NCI-H146 treated with DMSO at 0.1 percent for 48 hours (cell line): Measurements from ENCODE around the gene ORAI3.

Source experiments
- DNase-seq: peaks from one replicate; lab custom pipeline; 2025; ENCODE audit not compliant: unreplicated experiment; lab: John Stamatoyannopoulos, UW

ORAI3 gene

GRCh38 chr16:30966033-30966619, 17.3 kb downstream of the ORAI3 start:
- no peak for DNase-seq

GRCh38 chr16:30967795-30968194, 18.9 kb downstream of the ORAI3 start:
- no peak for DNase-seq

- DNase-seq, result no peak
Measured at GRCh38 chr16:30969246-30969842, 20.5 kb downstream of the ORAI3 start.

DNA sequence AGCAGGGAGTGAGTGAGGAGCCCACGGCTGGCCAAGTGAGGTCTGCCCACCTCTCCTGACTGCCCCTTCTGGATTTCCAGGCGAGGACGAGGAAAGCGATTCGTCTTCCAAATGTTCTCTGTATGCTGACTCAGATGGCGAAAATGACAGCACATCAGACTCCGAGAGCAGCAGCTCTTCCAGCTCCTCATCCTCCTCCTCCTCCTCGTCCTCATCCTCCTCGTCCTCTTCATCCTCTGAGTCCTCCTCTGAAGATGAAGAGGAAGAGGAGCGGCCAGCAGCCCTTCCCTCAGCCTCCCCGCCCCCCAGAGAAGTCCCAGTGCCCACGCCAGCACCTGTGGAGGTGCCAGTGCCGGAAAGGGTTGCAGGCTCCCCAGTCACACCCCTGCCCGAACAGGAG, 22.4 kb downstream of the ORAI3 start:
- no peak for DNase-seq

GRCh38 chr16:30972872-30973271, 24.0 kb downstream of the ORAI3 start:
- DNase-seq, result no peak

- no peak for DNase-seq
Measured at GRCh38 chr16:30974348-30974747, 25.5 kb downstream of the ORAI3 start.

- no peak for DNase-seq
Measured at GRCh38 chr16:30976486-30976885, 27.6 kb downstream of the ORAI3 start.

- no peak for DNase-seq
Measured at GRCh38 chr16:30977502-30977901, 28.6 kb downstream of the ORAI3 start.

DNA sequence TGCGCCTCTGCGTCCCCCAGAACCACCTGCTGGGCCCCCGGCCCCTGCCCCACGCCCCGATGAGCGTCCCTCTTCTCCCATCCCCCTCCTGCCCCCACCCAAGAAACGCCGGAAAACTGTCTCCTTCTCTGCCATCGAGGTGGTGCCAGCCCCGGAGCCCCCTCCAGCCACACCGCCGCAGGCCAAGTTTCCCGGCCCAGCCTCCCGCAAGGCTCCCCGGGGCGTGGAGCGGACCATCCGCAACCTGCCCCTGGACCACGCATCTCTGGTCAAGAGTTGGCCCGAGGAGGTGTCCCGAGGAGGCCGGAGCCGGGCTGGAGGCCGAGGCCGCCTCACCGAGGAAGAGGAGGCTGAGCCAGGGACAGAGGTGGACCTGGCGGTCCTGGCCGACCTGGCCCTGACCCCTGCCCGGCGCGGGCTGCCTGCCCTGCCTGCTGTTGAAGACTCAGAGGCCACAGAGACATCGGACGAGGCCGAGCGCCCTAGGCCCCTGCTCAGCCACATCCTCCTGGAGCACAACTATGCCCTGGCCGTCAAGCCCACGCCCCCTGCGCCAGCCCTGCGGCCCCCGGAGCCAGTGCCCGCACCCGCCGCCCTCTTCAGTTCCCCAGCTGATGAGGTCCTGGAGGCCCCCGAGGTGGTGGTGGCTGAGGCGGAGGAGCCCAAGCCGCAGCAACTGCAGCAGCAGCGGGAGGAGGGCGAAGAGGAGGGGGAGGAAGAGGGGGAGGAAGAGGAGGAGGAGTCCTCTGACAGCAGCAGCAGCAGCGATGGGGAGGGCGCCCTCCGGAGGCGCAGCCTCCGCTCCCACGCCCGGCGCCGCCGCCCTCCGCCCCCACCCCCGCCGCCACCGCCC, 30.5 kb downstream of the ORAI3 start:
- no peak for DNase-seq

DNA sequence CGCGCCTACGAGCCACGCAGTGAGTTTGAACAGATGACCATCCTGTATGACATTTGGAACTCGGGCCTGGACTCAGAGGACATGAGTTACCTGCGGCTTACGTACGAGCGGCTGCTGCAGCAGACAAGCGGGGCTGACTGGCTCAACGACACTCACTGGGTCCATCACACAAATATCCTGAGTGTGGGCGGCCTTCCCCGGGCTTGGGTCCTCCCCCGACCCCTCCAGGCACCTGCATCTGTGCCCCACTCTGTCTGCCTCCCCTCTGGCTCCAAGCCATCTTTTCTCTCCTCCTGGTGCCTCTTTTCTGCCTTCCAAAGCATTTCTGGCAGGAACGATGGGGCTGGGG, 31.1 kb downstream of the ORAI3 start:
- DNase-seq, result no peak

DNA sequence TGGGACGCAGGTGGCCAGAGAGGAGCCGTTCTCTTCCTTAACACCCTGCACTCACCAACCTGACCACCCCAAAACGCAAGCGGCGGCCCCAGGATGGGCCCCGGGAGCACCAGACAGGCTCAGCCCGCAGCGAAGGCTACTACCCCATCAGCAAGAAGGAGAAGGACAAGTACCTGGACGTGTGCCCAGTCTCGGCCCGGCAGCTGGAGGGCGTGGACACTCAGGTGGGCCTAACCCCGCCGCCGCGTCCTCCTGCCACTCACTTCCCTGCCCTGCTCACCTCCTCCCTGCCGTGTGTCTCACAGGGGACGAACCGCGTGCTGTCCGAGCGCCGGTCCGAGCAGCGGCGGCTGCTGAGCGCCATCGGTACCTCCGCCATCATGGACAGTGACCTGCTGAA, 31.6 kb downstream of the ORAI3 start:
- no peak for DNase-seq

DNA sequence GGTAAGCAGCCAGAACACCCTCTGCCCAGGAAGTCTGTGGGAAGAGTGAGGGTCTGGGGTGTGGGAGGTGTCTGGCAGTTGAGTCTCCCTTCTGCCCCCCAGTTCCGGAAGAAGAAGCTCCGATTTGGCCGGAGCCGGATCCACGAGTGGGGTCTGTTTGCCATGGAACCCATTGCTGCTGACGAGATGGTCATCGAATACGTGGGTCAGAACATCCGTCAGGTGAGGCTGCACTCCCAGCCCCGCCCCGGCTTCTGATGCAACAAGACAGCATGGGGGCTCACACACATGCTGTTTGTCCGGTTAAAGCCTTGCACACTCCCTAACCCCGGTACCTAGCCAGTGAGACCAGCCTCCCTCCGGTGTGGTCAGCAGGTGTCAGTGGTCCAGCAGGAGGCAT, 32.1 kb downstream of the ORAI3 start:
- DNase-seq, result no peak

DNA sequence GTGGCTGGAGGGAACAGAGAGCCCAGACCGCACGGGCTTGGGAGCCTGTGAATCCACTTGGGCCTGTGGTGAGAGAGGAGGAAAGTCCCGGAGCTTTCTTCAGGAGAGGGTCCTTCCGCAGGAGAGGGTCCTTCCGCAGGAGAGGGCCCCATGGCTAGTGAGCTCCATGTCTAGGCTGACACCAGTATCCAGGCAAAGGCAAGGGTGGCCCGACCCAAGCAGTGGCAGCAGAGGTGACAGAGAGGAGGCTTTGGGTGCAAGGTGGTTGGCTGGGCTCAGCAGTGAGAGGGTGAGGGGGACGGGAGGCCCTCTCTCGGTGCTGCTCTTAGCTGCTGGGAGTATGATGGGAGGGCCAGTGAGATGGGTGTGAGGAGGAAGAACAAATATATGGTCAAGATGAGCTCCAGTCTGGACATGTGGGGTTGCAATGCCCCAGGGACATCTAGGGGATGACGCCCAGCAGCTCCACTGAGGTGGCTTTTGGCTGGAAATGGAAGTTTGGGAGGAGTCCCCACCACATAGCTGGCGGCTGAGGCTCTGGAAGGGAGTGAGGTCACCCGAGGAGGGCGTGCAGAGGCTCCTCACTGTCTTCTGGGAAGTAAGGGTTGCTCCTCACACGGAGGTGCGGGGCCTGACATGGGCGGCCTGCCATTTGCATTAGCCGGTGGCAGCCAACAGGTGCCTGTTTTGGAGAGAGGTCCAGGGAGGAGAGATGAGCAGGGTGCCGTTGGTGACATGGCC, 33.9 kb downstream of the ORAI3 start:
- DNase-seq, result no peak

GRCh38 chr16:30983289-30983889, 34.5 kb downstream of the ORAI3 start:
- DNase-seq, result no peak

- DNase-seq, result no peak
Measured at GRCh38 chr16:30983898-30984610, 35.2 kb downstream of the ORAI3 start.

- peak; percentile 58 for DNase-seq
Measured at GRCh38 chr16:30984669-30985400, 36.0 kb downstream of the ORAI3 start, which contains the start of gene HSD3B7. Gene HSD3B7, plus strand, starts transcription at chr16:30985207. Its CDS starts 452 bp downstream, at chr16:30985659.

- peak; percentile 87 for DNase-seq
Measured at GRCh38 chr16:30985401-30986128, 36.7 kb downstream of the ORAI3 start.

DNA sequence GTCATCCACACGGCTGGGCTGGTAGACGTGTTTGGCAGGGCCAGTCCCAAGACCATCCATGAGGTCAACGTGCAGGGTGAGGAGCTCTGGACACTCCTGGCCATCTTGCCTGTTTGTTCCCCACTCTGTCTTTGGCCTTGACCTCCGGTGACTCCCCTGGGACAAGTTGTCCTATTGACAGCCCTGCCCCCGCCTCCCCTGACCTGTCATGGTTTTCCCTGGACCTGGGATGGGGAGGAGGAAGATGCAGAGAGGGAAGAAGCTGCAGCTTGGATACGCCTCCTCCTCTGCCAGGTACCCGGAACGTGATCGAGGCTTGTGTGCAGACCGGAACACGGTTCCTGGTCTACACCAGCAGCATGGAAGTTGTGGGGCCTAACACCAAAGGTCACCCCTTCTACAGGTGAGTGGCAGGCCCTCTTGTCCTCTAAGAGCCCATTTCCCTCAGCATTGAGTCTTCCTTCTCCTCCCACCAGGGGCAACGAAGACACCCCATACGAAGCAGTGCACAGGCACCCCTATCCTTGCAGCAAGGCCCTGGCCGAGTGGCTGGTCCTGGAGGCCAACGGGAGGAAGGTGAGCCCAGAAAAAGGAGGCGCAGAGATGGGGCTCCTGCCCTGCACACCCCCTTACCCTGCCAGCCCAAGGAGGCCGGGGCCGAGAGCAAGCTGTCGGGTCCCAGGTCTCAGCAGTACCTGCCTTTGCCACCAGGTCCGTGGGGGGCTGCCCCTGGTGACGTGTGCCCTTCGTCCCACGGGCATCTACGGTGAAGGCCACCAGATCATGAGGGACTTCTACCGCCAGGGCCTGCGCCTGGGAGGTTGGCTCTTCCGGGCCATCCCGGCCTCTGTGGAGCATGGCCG, 37.5 kb downstream of the ORAI3 start:
- no peak for DNase-seq
